Activated CD4-positive, alpha-beta T cell treated with anti-CD3 and anti-CD28 coated beads for 36 hours (primary cell): ENCODE data around the gene CC2D1B. TPM values are rescaled to one million over a fixed set of nuclear protein-coding genes. Genes with fewer than 3 reads are reported as not detected.

Experiments used
- ATAC-seq: fragments of 200-7000 bp; cut with Tn5 transposase; one replicate; pipeline ENCODE4 v1.10.0; 2021; ENCODE audit warnings: mild to moderate bottlenecking, moderate library complexity
- CTCF ChIA-PET: fragments of 350-600 bp; sonication (Branson Sonifier 250); formaldehyde crosslinking; loops from one replicate; lab custom pipeline; 2021; ENCODE audit warnings: antibody characterized with exemption; lab: Charles Lee
- POLR2A ChIA-PET: fragments of 350-600 bp; sonication (Branson Sonifier 250); formaldehyde crosslinking; loops from one replicate; lab custom pipeline; 2021; ENCODE audit warnings: antibody characterized with exemption, inconsistent platforms; lab: Charles Lee
- DNase-seq: peaks from one replicate; pipeline ENCODE4 v3.0.0-alpha.2; 2020
- H3K27ac Mint-ChIP-seq: one replicate; pipeline ENCODE4 v1.8.0; 2021; ENCODE audit warnings: mixed read lengths
- H3K27me3 Mint-ChIP-seq: one replicate; pipeline ENCODE4 v1.8.0; 2021; ENCODE audit warnings: mixed read lengths
- H3K36me3 Mint-ChIP-seq: one replicate; pipeline ENCODE4 v1.8.0; 2021; ENCODE audit warnings: low read depth, mixed read lengths
- H3K4me1 Mint-ChIP-seq: one replicate; pipeline ENCODE4 v1.8.0; 2021; ENCODE audit warnings: mixed read lengths
- H3K4me3 Mint-ChIP-seq: one replicate; pipeline ENCODE4 v1.8.0; 2021; ENCODE audit warnings: mild to moderate bottlenecking, moderate library complexity, mixed read lengths
- H3K9me3 Mint-ChIP-seq: one replicate; pipeline ENCODE4 v1.8.0; 2021; ENCODE audit warnings: low read depth, mixed read lengths
- intact Hi-C, 2 experiments: fragments of 100-400 bp; cut with DNase I in 1 of 2; cut with micrococcal nuclease in 1 of 2; formaldehyde crosslinking; loops; one replicate each; pipeline versions ENCODE4 v1.14.2 to v1.15.1; 2022 to 2024; cut with DNase I, micrococcal nuclease
- total RNA-seq, 2 experiments: library from RNA; stranded (reverse); gene quantifications; one replicate each; pipeline ENCODE4 v1.2.3, GENCODE V29; 2021

CC2D1B gene
- total RNA-seq, 2 experiments from 2014 or later, result 22.6 to 25.3 TPM

GRCh38 chr1:52360595-52360968, 5.4 kb downstream of the CC2D1B start:
- Mint-ChIP-seq H3K27me3 (no peaks in the 10 kb centered on the region), H3K4me3 (no peak overlapping the region), H3K4me1 (peaks cover 24% of the 10 kb centered on the region), H3K9me3 (no peaks in the 10 kb centered on the region), H3K27ac (no peak overlapping the region), H3K36me3 (peaks cover 60% of the 10 kb centered on the region)
- CTCF ChIA-PET, result no interaction called here
- no peak for DNase-seq
- intact Hi-C loops, result loop anchor here in 1 of 2 experiments (10.0 kb wide), 1 partner anchor 834 kb away; the partner anchor contains the start of gene CPT2
- POLR2A ChIA-PET, result interaction anchor here (0.5 to 0.6 kb wide), 2 partner anchors 130 to 1119 kb away, joined by 3 to 4 read pairs; no protein-coding TSS in a partner anchor
- ATAC-seq, result no peak

DNA sequence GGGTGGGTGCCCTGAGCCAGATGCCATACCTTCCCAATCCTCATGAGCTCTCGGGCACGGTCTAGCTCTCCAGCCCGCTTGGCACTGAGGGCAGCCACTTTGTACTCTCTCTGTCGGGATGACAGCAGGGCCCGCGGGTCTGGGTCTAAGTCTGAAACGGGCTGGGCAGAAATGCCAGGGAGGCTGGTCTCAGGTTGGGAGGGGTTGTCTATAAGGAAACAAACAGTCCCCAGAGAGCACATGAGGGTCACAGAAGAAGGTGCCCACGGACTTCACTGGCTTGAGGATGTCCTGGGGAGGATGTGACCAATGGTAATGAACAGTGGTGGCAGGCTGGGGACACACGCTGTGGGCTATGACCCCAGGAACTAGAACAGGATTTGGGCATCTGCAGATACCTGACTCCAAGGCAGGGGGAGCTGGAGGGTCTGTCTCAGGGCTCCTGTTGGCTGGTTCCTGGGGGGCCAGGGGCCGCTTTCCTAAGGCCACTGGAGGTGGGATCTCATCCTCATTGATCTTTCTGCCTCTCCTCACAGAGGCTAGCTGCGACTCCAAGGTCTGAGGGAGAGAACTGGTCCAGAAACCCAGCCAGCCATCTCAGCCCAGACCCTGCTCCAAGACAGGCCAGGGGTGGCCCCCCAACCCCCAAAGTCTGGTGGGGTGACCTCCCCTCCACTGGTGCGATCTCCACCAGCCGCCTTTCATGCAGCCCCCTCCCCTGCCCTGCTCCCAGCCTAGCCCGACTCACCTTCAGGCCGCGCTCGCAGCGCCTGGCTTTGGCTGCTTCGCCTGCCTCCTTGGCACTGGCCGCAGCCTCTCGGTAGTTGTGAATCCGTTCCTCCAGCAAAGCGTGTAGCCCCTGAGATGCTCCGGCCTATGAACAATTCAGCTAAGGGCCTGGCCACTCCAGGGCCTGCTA, 6.1 kb downstream of the CC2D1B start:
- POLR2A ChIA-PET, result interaction anchor here (0.6 kb wide), 1 partner anchor 131 kb away, joined by 3 read pairs; no protein-coding TSS in a partner anchor
- no peaks in the 10 kb centered on the region for H3K27me3 Mint-ChIP-seq
- DNase-seq (no peak), ATAC-seq (no peak)
- H3K27ac Mint-ChIP-seq, result no peak overlapping the region
- no peaks in the 10 kb centered on the region for H3K9me3 Mint-ChIP-seq
- H3K4me1 Mint-ChIP-seq, result peaks cover 22% of the 10 kb centered on the region
- CTCF ChIA-PET, result interaction anchor here (0.6 kb wide), 1 partner anchor 46 kb away, joined by 3 read pairs; no protein-coding TSS in a partner anchor
- H3K4me3 Mint-ChIP-seq, result no peak overlapping the region
- H3K36me3 Mint-ChIP-seq, result peaks cover 61% of the 10 kb centered on the region
- intact Hi-C loops, result loop anchor here in 1 of 2 experiments (10.0 kb wide), 1 partner anchor 835 kb away; the partner anchor contains the start of gene CPT2

DNA sequence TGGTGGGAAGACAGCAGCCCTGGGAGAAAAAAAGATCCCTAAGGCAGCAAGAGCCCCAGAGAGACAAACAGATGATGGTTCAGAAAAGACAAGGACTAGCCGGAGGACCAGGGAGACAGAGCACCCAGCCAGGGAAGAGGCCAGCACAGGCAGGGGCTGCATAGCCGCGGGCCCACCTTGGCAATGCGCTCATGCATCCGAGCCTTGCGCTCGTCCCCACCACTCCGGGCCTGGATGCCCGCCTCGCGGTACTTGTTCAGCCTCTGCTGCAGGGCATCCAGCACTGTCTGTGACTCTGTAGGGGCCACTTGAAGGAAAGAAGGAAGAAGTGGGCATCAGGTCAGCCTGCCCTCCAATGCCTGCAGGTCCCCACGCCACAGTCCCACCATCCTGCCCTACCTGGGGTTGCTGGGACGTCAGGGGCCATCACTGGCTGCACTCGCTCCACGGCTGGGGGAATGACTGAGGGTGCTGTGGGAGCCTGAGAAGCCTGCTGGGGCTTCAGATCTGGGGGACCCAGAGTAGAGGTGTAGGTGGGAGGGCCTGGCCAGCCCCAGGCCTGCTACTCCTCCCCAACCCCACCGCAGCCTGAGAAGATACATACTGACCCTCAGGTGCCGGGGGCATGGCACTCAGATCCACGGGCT, 7.0 kb downstream of the CC2D1B start:
- intact Hi-C loops, result no loop called here
- Mint-ChIP-seq H3K4me1 (peaks cover 12% of the 10 kb centered on the region), H3K27ac (no peak overlapping the region), H3K36me3 (peaks cover 63% of the 10 kb centered on the region), H3K27me3 (no peaks in the 10 kb centered on the region), H3K9me3 (no peaks in the 10 kb centered on the region), H3K4me3 (no peak overlapping the region)
- DNase-seq (no peak), ATAC-seq (no peak)
- POLR2A ChIA-PET, result no interaction called here
- CTCF ChIA-PET, result no interaction called here

DNA sequence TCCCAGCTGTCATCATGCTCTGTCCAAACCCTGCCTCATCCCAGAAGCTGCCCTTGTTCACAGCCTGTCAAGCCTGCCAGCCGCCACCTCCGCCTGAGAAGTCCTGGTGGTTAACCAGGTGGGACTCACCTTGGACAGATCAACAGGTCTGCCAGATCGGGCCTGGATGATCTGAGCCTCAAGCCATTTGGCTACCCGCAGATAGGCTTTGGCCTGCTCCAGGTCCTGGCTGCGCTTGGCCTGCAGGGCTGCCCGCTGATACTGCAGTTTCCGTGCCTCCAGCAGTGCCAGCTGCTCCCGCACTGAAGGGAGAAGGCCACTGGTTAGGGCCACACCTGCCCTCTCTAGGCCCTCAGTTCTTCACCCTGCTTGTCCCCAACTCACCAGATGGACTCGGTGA, 8.6 kb downstream of the CC2D1B start:
- DNase-seq (no peak), ATAC-seq (no peak)
- ChIA-PET POLR2A (no interaction called here), CTCF (no interaction called here)
- Mint-ChIP-seq H3K4me3 (no peak overlapping the region), H3K27ac (no peak overlapping the region), H3K9me3 (no peaks in the 10 kb centered on the region), H3K27me3 (no peaks in the 10 kb centered on the region), H3K4me1 (peaks cover under 1% of the 10 kb centered on the region), H3K36me3 (peaks cover 57% of the 10 kb centered on the region)
- intact Hi-C loops, result no loop called here

DNA sequence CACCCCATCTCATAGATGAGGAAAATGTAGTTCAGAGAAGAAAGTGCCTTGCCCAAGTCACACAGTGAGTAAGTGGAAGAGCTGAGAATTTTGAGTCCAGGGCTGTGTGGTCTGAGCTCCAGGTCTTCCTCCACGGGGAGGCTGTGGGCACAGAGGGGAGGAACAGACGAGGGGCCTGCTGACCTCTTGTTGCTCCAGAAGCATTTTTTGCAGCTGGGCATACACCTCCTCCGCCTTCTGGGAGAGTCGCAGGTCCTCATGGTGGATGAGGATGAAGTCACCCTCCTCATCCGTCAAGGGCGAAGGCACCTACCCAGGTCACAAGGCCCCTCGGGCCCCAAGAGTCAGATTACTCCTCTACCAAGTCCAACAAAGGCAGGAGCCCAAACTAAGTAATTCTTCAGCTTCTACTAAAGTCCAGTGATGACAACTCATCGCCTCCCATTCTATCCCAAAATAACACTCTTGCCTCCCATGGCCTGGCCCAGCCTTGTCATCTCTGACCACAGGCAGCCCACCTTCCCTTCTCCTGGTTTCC, 9.1 kb downstream of the CC2D1B start:
- no peak for ATAC-seq
- Mint-ChIP-seq H3K4me1 (no peaks in the 10 kb centered on the region), H3K36me3 (peaks cover 56% of the 10 kb centered on the region), H3K27ac (peak overlapping the region; percentile 17), H3K9me3 (no peaks in the 10 kb centered on the region), H3K27me3 (no peaks in the 10 kb centered on the region), H3K4me3 (no peak overlapping the region)
- ChIA-PET POLR2A (no interaction called here), CTCF (no interaction called here)
- no peak for DNase-seq
- intact Hi-C loops, result no loop called here

DNA sequence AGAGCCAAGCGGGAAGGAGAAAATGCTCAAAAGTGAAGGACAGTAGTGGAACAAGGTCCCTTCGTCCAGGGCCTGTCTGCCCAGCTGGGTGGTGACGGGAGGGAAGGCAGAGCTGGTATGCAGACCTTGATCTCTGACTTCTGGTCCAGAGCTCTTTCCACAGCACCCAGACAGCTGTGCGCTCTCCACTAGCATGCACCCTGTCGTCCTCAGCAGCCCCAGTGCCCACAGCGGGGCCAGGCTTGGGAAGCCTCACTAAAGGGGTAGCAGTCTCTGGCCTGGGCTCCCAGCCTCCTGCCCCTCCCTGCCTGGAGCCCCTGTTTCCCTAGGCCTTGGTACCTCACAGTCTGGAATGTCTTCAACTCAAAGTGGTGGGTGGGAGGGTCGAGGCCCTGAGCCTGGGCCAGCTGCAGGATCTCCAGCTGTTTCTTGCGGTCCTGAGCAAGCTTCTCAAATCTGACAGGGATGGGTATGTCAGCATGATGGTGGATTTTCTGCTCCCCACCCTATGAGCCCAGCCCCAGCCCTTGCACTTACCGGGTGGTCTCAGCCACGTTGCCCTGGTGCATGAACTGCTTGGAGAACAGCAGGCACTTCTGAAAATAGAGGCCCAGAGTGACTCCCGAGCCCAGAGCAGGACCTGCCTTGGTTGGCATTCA, 10.0 kb downstream of the CC2D1B start:
- ChIA-PET POLR2A (interaction anchor here (0.9 kb wide), 1 partner anchor 9 kb away, joined by 3 read pairs; no protein-coding TSS in a partner anchor), CTCF (no interaction called here)
- H3K27ac Mint-ChIP-seq, result no peak overlapping the region
- H3K9me3 Mint-ChIP-seq, result no peaks in the 10 kb centered on the region
- no peaks in the 10 kb centered on the region for H3K27me3 Mint-ChIP-seq
- no peak overlapping the region for H3K4me3 Mint-ChIP-seq
- DNase-seq (no peak), ATAC-seq (no peak)
- intact Hi-C loops, result no loop called here
- peaks cover 50% of the 10 kb centered on the region for H3K36me3 Mint-ChIP-seq
- no peaks in the 10 kb centered on the region for H3K4me1 Mint-ChIP-seq

DNA sequence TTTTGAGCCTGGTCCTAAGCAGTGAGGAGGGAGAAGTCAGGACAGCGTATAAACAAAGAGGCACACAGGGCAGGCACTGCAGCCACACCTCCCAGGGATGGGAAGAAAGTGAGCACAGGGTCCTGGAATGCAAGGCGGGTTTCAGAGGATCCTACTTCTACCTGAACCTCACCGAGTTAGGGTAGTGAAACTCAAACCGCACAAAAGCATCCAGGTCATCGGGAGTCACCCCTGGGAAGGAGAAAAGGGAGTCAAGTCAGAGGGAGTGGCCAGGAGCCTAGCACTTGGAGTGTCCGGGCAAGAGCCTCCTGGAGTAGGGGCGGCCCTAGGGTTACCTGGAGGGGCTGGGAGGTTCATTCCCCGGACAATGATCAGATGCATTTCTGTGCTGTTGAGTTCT, 10.6 kb downstream of the CC2D1B start:
- CTCF ChIA-PET, result no interaction called here
- Mint-ChIP-seq H3K27ac (no peak overlapping the region), H3K36me3 (peaks cover 48% of the 10 kb centered on the region), H3K27me3 (no peaks in the 10 kb centered on the region), H3K4me1 (no peaks in the 10 kb centered on the region), H3K9me3 (no peaks in the 10 kb centered on the region), H3K4me3 (no peak overlapping the region)
- no peak for ATAC-seq
- DNase-seq, result no peak
- POLR2A ChIA-PET, result interaction anchor here (0.9 kb wide), 1 partner anchor 8 kb away, joined by 3 read pairs; no protein-coding TSS in a partner anchor
- intact Hi-C loops, result no loop called here

- Mint-ChIP-seq H3K27ac (peak overlapping the region; percentile 13), H3K4me3 (no peak overlapping the region), H3K36me3 (peaks cover 35% of the 10 kb centered on the region), H3K9me3 (no peaks in the 10 kb centered on the region), H3K27me3 (no peaks in the 10 kb centered on the region), H3K4me1 (no peaks in the 10 kb centered on the region)
- intact Hi-C loops, result no loop called here
- CTCF ChIA-PET, result no interaction called here
- no peak for ATAC-seq
- DNase-seq, result no peak
- POLR2A ChIA-PET, result no interaction called here
Observed at GRCh38 chr1:52352690-52353089, 13.3 kb downstream of the CC2D1B start.

- no peak for DNase-seq
- ChIA-PET POLR2A (interaction anchor here (0.6 kb wide), 1 partner anchor 46 kb away, joined by 4 read pairs; no protein-coding TSS in a partner anchor), CTCF (interaction anchor here (0.6 to 1.2 kb wide), 2 partner anchors 16 to 93 kb away, joined by 3 to 4 read pairs; no protein-coding TSS in a partner anchor)
- peak overlapping the region; percentile 42 for H3K27ac Mint-ChIP-seq
- no peaks in the 10 kb centered on the region for H3K9me3 Mint-ChIP-seq
- intact Hi-C loops, result no loop called here
- peaks cover 9% of the 10 kb centered on the region for H3K36me3 Mint-ChIP-seq
- ATAC-seq, result no peak
- no peak overlapping the region for H3K4me3 Mint-ChIP-seq
- no peaks in the 10 kb centered on the region for H3K27me3 Mint-ChIP-seq
- H3K4me1 Mint-ChIP-seq, result no peaks in the 10 kb centered on the region
Observed at GRCh38 chr1:52348704-52349300, 17.2 kb downstream of the CC2D1B start.

GRCh38 chr1:52346653-52347052, 19.4 kb downstream of the CC2D1B start:
- no peaks in the 10 kb centered on the region for H3K9me3 Mint-ChIP-seq
- ATAC-seq, result no peak
- intact Hi-C loops, result no loop called here
- POLR2A ChIA-PET, result no interaction called here
- CTCF ChIA-PET, result interaction anchor here (0.6 kb wide), 1 partner anchor 50 kb away, joined by 3 read pairs; no protein-coding TSS in a partner anchor
- no peak overlapping the region for H3K27ac Mint-ChIP-seq
- no peaks in the 10 kb centered on the region for H3K4me1 Mint-ChIP-seq
- H3K36me3 Mint-ChIP-seq, result peaks cover 5% of the 10 kb centered on the region
- H3K4me3 Mint-ChIP-seq, result no peak overlapping the region
- no peaks in the 10 kb centered on the region for H3K27me3 Mint-ChIP-seq
- DNase-seq, result no peak
